ENCODE results near the gene ZNF750.

The ZNF750 gene

GRCh38 chr17:82838386-82839063, 1.3 kb downstream of the ZNF750 start:
- Histone ChIP-seq H3K36me3 (ENCODE audit: control insufficient read depth, low read length) (0 out of 2 replicates have a peak, but pooled peaks cover under 1% of the 10 kb centered on the region), H3F3A (ENCODE audit: control insufficient read depth, insufficient read depth) (no peaks in the 10 kb centered on the region), H3K79me2 (ENCODE audit: control insufficient read depth, low read length) (no peaks in the 10 kb centered on the region), H4K20me1 (ENCODE audit: control insufficient read depth, insufficient read depth, low read depth, low read length) (no peaks in the 10 kb centered on the region), H3K4me2 (ENCODE audit: low read length) (no peak overlapping the region), H3K9me2 (replicated peaks; ENCODE audit: control insufficient read depth, low read length) (no peaks in the 10 kb centered on the region), H3K4me3 (ENCODE audit: low read length) (no peak overlapping the region), H3K9me3 (ENCODE audit: control insufficient read depth, insufficient read depth, low read length) (no peaks in the 10 kb centered on the region), H3K27ac (ENCODE audit: low read depth, low read length) (no peak overlapping the region), H3K27me3 (ENCODE audit: control insufficient read depth, low read length) (no peaks in the 10 kb centered on the region), H3K4me1 (ENCODE audit: control insufficient read depth, low read length) (no peaks in the 10 kb centered on the region)
- no peak for TF ChIP-seq EZH2phosphoT487 (IDR thresholded peaks at IDR 0.05; ENCODE audit: borderline replicate concordance, low read length)
- TF ChIP-seq, protein P1, sequence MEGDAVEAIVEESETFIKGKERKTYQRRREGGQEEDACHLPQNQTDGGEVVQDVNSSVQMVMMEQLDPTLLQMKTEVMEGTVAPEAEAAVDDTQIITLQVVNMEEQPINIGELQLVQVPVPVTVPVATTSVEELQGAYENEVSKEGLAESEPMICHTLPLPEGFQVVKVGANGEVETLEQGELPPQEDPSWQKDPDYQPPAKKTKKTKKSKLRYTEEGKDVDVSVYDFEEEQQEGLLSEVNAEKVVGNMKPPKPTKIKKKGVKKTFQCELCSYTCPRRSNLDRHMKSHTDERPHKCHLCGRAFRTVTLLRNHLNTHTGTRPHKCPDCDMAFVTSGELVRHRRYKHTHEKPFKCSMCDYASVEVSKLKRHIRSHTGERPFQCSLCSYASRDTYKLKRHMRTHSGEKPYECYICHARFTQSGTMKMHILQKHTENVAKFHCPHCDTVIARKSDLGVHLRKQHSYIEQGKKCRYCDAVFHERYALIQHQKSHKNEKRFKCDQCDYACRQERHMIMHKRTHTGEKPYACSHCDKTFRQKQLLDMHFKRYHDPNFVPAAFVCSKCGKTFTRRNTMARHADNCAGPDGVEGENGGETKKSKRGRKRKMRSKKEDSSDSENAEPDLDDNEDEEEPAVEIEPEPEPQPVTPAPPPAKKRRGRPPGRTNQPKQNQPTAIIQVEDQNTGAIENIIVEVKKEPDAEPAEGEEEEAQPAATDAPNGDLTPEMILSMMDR (IDR thresholded peaks at IDR 0.05; ENCODE audit: low read depth, low read length, poor library complexity, severe bottlenecking) = no peak

GRCh38 chr17:82837586-82838320, 2.1 kb downstream of the ZNF750 start:
- Histone ChIP-seq H3K4me1 (ENCODE audit: control insufficient read depth, low read length) (no peaks in the 10 kb centered on the region), H4K20me1 (ENCODE audit: control insufficient read depth, insufficient read depth, low read depth, low read length) (0 out of 2 replicates have a peak, but pooled peaks cover 3% of the 10 kb centered on the region), H3K79me2 (ENCODE audit: control insufficient read depth, low read length) (no peaks in the 10 kb centered on the region), H3K9me2 (replicated peaks; ENCODE audit: control insufficient read depth, low read length) (no peaks in the 10 kb centered on the region), H3F3A (ENCODE audit: control insufficient read depth, insufficient read depth) (no peaks in the 10 kb centered on the region), H3K36me3 (ENCODE audit: control insufficient read depth, low read length) (peaks cover 5% of the 10 kb centered on the region; the same call in 1 of the 2 replicates), H3K9me3 (ENCODE audit: control insufficient read depth, insufficient read depth, low read length) (no peaks in the 10 kb centered on the region), H3K4me3 (ENCODE audit: low read length) (no peak overlapping the region), H3K27ac (ENCODE audit: low read depth, low read length) (no peak overlapping the region), H3K27me3 (ENCODE audit: control insufficient read depth, low read length) (no peaks in the 10 kb centered on the region), H3K4me2 (ENCODE audit: low read length) (no peak overlapping the region)
- TF ChIP-seq EZH2phosphoT487 (IDR thresholded peaks at IDR 0.05; ENCODE audit: borderline replicate concordance, low read length) = no peak
- TF ChIP-seq, protein P1 (IDR thresholded peaks at IDR 0.05; ENCODE audit: low read depth, low read length, poor library complexity, severe bottlenecking) = no peak

GRCh38 chr17:82836823-82837357, 2.9 kb downstream of the ZNF750 start:
- Histone ChIP-seq H4K20me1 (ENCODE audit: control insufficient read depth, insufficient read depth, low read depth, low read length) (0 out of 2 replicates have a peak, but pooled peaks cover 3% of the 10 kb centered on the region), H3K9me2 (replicated peaks; ENCODE audit: control insufficient read depth, low read length) (no peaks in the 10 kb centered on the region), H3K4me2 (ENCODE audit: low read length) (no peak overlapping the region), H3K4me1 (ENCODE audit: control insufficient read depth, low read length) (no peaks in the 10 kb centered on the region), H3K4me3 (ENCODE audit: low read length) (no peak overlapping the region), H3K27ac (ENCODE audit: low read depth, low read length) (no peak overlapping the region), H3F3A (ENCODE audit: control insufficient read depth, insufficient read depth) (no peaks in the 10 kb centered on the region), H3K9me3 (ENCODE audit: control insufficient read depth, insufficient read depth, low read length) (no peaks in the 10 kb centered on the region), H3K27me3 (ENCODE audit: control insufficient read depth, low read length) (no peaks in the 10 kb centered on the region), H3K36me3 (ENCODE audit: control insufficient read depth, low read length) (peaks cover 5% of the 10 kb centered on the region; the same call in 1 of the 2 replicates), H3K79me2 (ENCODE audit: control insufficient read depth, low read length) (no peaks in the 10 kb centered on the region)
- TF ChIP-seq EZH2phosphoT487 (IDR thresholded peaks at IDR 0.05; ENCODE audit: borderline replicate concordance, low read length) = no peak
- TF ChIP-seq, protein P1 (IDR thresholded peaks at IDR 0.05; ENCODE audit: low read depth, low read length, poor library complexity, severe bottlenecking) = no peak

Measured in DOHH2 (cell line).